Testis (tissue), 3 donors: ENCODE data around the gene MUC5AC. TPM values are rescaled to one million over a fixed set of nuclear protein-coding genes. Genes with fewer than 3 reads are reported as not detected.
"Not testable (repeated sequence)": the region's sequence is repeated elsewhere in the genome, so short reads cannot be mapped to it uniquely, and the experiment has no call there.

ENCODE experiments used
- DNase-seq: peaks from one replicate; pipeline ENCODE4 v3.0.0-alpha.2; 2019
- H3K27ac ChIP-seq, 2 donors: fragments of 200-600 bp; sonication (generic); one replicate each; pipeline ENCODE4 v1.5.1; 2019
- H3K27me3 ChIP-seq: fragments of 200-600 bp; sonication (generic); one replicate; pipeline ENCODE4 v1.5.1; 2019
- H3K36me3 ChIP-seq: fragments of 200-600 bp; sonication (generic); one replicate; pipeline ENCODE4 v1.5.1; 2017; ENCODE audit warnings: low read depth; ENCODE audit errors: missing control alignments
- H3K4me1 ChIP-seq: fragments of 200-600 bp; sonication (generic); one replicate; pipeline ENCODE4 v1.5.1; 2019
- H3K4me3 ChIP-seq, 2 donors: fragments of 200-600 bp; sonication (generic); one replicate each; pipeline ENCODE4 v1.5.1; 2017 to 2019
- H3K9me3 ChIP-seq: fragments of 200-600 bp; sonication (generic); one replicate; pipeline ENCODE4 v1.5.1; 2017
- CTCF ChIP-seq, 3 experiments: fragments of 450-650 bp in 2 of 3; fragments of 200-600 bp in 1 of 3; sonication (generic) in 1 of 3; IDR thresholded peaks; one replicate each; pipeline ENCODE4 v1.5.1; 2016 to 2019; ENCODE audit warnings: antibody characterized with exemption in 3 of 3, mild to moderate bottlenecking in 2 of 3, moderate library complexity in 1 of 3
- POLR2A ChIP-seq: fragments of 450-650 bp; IDR thresholded peaks from one replicate; pipeline ENCODE4 v1.6.1; 2017; ENCODE audit warnings: antibody characterized with exemption, mild to moderate bottlenecking, moderate library complexity
- WGBS, 2 donors: methylation state at CpG; one replicate each; pipeline ENCODE4 v1.1.5; 2018; 5-methylcytosine and 5-hydroxymethylcytosine counted together
- intact Hi-C: fragments of 100-400 bp; cut with DNase I; formaldehyde crosslinking; loops from one replicate; pipeline ENCODE4 v1.15.1; 2023; ENCODE audit warnings: low total_unique reads
- polyA plus RNA-seq: library from polyadenylated mRNA; stranded (reverse); fragments of 350-450 nt; fragmentation: Illumina TruSeq; extraction: RNeasy Lipid Tissue Mini Kit (QIAGEN cat#74804); gene quantifications from one replicate; pipeline ENCODE4 v1.2.3, GENCODE V29; 2014; ENCODE audit warnings: low read depth, low replicate concordance; ENCODE audit not compliant: insufficient read depth
- total RNA-seq, 2 donors: library from RNA; depleted of rRNA; stranded (reverse); fragments of >200 nt; gene quantifications; one replicate each; pipeline ENCODE4 v1.2.3, GENCODE V29; 2016

Gene MUC5AC
- total and polyA plus RNA-seq, 3 donors from 2014 or later, result 0.31 to 0.62 (median 0.32) TPM

GRCh38 chr11:1151366-1152315 is 6.1 kb upstream of the MUC5AC start:
- H3K4me1 ChIP-seq, result no peaks in the 10 kb centered on the region
- no peaks in the 10 kb centered on the region for H3K36me3 ChIP-seq
- peak; percentile 10 for DNase-seq
- intact Hi-C loops, result no loop called here
- H3K4me3 ChIP-seq, result no peak overlapping the region
- TF ChIP-seq POLR2A (no peak), CTCF (IDR thresholded peaks at IDR 0.05) (no peak)
- H3K27ac ChIP-seq, result no peak overlapping the region
- 78 to 81% methylated on average over 13 to 22 of the region's 22 CpGs for whole genome bisulfite sequencing, 2 donors
- H3K9me3 ChIP-seq, result no peaks in the 10 kb centered on the region
- H3K27me3 ChIP-seq, result no peaks in the 10 kb centered on the region

- intact Hi-C loops, result no loop called here
- Histone ChIP-seq H3K9me3 (no peaks in the 10 kb centered on the region), H3K36me3 (no peaks in the 10 kb centered on the region), H3K4me1 (no peaks in the 10 kb centered on the region), H3K4me3 (no peak overlapping the region), H3K27ac (no peak overlapping the region), H3K27me3 (no peaks in the 10 kb centered on the region)
- no peak for TF ChIP-seq CTCF (IDR thresholded peaks at IDR 0.05)
- TF ChIP-seq POLR2A, result no peak
- DNase-seq, result peak; percentile 10
- WGBS, 2 donors, result 79 to 80% methylated on average over 8 to 22 of the region's 22 CpGs
These were observed 5.2 kb upstream of the MUC5AC start for GRCh38 chr11:1152316-1153104.

- Histone ChIP-seq H3K4me1 (no peaks in the 10 kb centered on the region), H3K36me3 (no peaks in the 10 kb centered on the region), H3K27ac (no peak overlapping the region), H3K27me3 (no peaks in the 10 kb centered on the region), H3K9me3 (no peaks in the 10 kb centered on the region), H3K4me3 (no peak overlapping the region)
- 89 to 91% methylated on average over 20 to 27 of the region's 28 CpGs for WGBS, 2 donors
- intact Hi-C loops, result no loop called here
- no peak for TF ChIP-seq CTCF (IDR thresholded peaks at IDR 0.05)
- TF ChIP-seq POLR2A, result no peak
- DNase-seq, result peak; percentile 6
These were observed 4.4 kb upstream of the MUC5AC start for GRCh38 chr11:1153105-1153950.

GRCh38 chr11:1153951-1154493 is 3.7 kb upstream of the MUC5AC start:
- peak; percentile 11 for DNase-seq
- WGBS, 2 donors, result 62 to 74% methylated on average over 4 to 14 of the region's 14 CpGs
- no peak overlapping the region for H3K4me3 ChIP-seq
- H3K27me3 ChIP-seq, result no peaks in the 10 kb centered on the region
- no peak overlapping the region for H3K27ac ChIP-seq
- TF ChIP-seq CTCF (IDR thresholded peaks at IDR 0.05), result no peak
- no peaks in the 10 kb centered on the region for H3K36me3 ChIP-seq
- H3K4me1 ChIP-seq, result no peaks in the 10 kb centered on the region
- intact Hi-C loops, result no loop called here
- no peaks in the 10 kb centered on the region for H3K9me3 ChIP-seq

- H3K36me3 ChIP-seq, H3K27ac ChIP-seq, H3K4me3 ChIP-seq, H3K27me3 ChIP-seq, H3K4me1 ChIP-seq, H3K9me3 ChIP-seq, DNase-seq, intact Hi-C loops: not testable (repeated sequence)
- WGBS, 2 donors, result 82 to 99% methylated on average over 2 to 3 of the region's 3 CpGs
These were observed 3.1 kb upstream of the MUC5AC start for GRCh38 chr11:1154656-1155055.
